Left renal cortex interstitium (tissue), 4 donors: ENCODE data around the gene ZNF628. TPM values are rescaled to one million over a fixed set of nuclear protein-coding genes. Genes with fewer than 3 reads are reported as not detected.

Experiments
- DNase-seq, 4 donors: peaks; one replicate each; pipeline ENCODE4 v3.0.0-alpha.2; 2013; ENCODE audit warnings: low read depth in 4 of 4, low spot score in 2 of 4, missing footprints in 1 of 4
- polyA plus RNA-seq, 4 donors: library from polyadenylated mRNA; unstranded; fragments of 120-200 nt; gene quantifications; one replicate each; pipeline ENCODE4 v1.2.1, GENCODE V29; 2013; ENCODE audit not compliant: insufficient read length in 4 of 4

ZNF628 gene
- polyA plus RNA-seq, 4 donors: 2.3 to 6.8 (median 4.4) TPM

- DNase-seq: no peak
These were observed 12.3 kb upstream of the ZNF628 start for GRCh38 chr19:55464039-55464661.

GRCh38 chr19:55464662-55465054 lies 11.8 kb upstream of the ZNF628 start, which contains the start of gene C19orf85:
Gene C19orf85 (minus strand): TSS chr19:55464751. CDS start chr19:55464554, 197 bp downstream.
- DNase-seq: no peak

- DNase-seq: no peak
These were observed 10.8 kb upstream of the ZNF628 start for GRCh38 chr19:55465460-55466240.

GRCh38 chr19:55466241-55466614 lies 10.2 kb upstream of the ZNF628 start:
- no peak for DNase-seq

- DNase-seq: no peak
These were observed 9.0 kb upstream of the ZNF628 start for GRCh38 chr19:55467236-55468053.

- no peak for DNase-seq
These were observed 8.4 kb upstream of the ZNF628 start for GRCh38 chr19:55468054-55468393.

GRCh38 chr19:55471266-55471665 lies 5.2 kb upstream of the ZNF628 start:
- DNase-seq: no peak

- no peak for DNase-seq
These were observed 4.0 kb upstream of the ZNF628 start for GRCh38 chr19:55472463-55472862.

GRCh38 chr19:55473225-55474012 lies 3.0 kb upstream of the ZNF628 start:
- no peak for DNase-seq

GRCh38 chr19:55474269-55475265 lies 1.9 kb upstream of the ZNF628 start:
- no peak for DNase-seq

- no peak for DNase-seq
These were observed 1.5 kb downstream of the ZNF628 start for GRCh38 chr19:55477905-55478304.

- DNase-seq: no peak
These were observed 1.9 kb downstream of the ZNF628 start for GRCh38 chr19:55478364-55478763.

GRCh38 chr19:55479045-55479444 lies 2.6 kb downstream of the ZNF628 start:
- DNase-seq: no peak

- DNase-seq: no peak
These were observed 3.2 kb downstream of the ZNF628 start for GRCh38 chr19:55479451-55480230.

GRCh38 chr19:55481148-55481793 lies 4.9 kb downstream of the ZNF628 start:
- DNase-seq: no peak

- DNase-seq: no peak
These were observed 5.4 kb downstream of the ZNF628 start for GRCh38 chr19:55481794-55482155.

- no peak for DNase-seq
These were observed 5.9 kb downstream of the ZNF628 start for GRCh38 chr19:55482156-55482961.
